MM.1S (cell line): ENCODE results near the gene AQP12A.

ENCODE experiments used
- DNase-seq: peaks from one replicate; pipeline ENCODE4 v3.0.0-alpha.2; 2015
- H2AFZ ChIP-seq: fragments of 300-600 bp; sonication (generic); 2 replicates; pipeline ENCODE4 v1.6.0; 2016; ENCODE audit warnings: antibody characterized with exemption, low read length
- H3F3A ChIP-seq: fragments of 300-600 bp; sonication (generic); 2 replicates; pipeline ENCODE4 v1.6.1; 2016; ENCODE audit warnings: mild to moderate bottlenecking, antibody characterized with exemption, low read length, moderate library complexity, mixed read lengths; ENCODE audit not compliant: insufficient read depth
- H3K27ac ChIP-seq: fragments of 300-600 bp; sonication (generic); 2 replicates; pipeline ENCODE4 v1.5.1; 2016; ENCODE audit warnings: mild to moderate bottlenecking, low read length
- H3K27me3 ChIP-seq: fragments of 300-600 bp; sonication (generic); replicated peaks from 2 replicates; pipeline ENCODE4 v1.6.0; 2016; ENCODE audit warnings: low read length; ENCODE audit not compliant: insufficient read depth
- H3K36me3 ChIP-seq: fragments of 300-600 bp; sonication (generic); replicated peaks from 2 replicates; pipeline ENCODE4 v1.6.1; 2016; ENCODE audit warnings: mild to moderate bottlenecking, low read length, mixed read lengths; ENCODE audit not compliant: insufficient read depth
- H3K4me1 ChIP-seq: fragments of 300-600 bp; sonication (generic); 2 replicates; pipeline ENCODE4 v1.6.1; 2016; ENCODE audit warnings: low read length, mixed read lengths
- H3K4me2 ChIP-seq: fragments of 300-600 bp; sonication (generic); 2 replicates; pipeline ENCODE4 v1.6.0; 2016; ENCODE audit warnings: low read depth, low read length
- H3K4me3 ChIP-seq: fragments of 300-600 bp; sonication (generic); 2 replicates; pipeline ENCODE4 v1.5.1; 2016; ENCODE audit warnings: low read length, mixed read lengths
- H3K79me2 ChIP-seq: fragments of 300-600 bp; sonication (generic); 2 replicates; pipeline ENCODE4 v1.6.1; 2016; ENCODE audit warnings: mixed run types, low read length, mixed read lengths
- H3K9ac ChIP-seq: fragments of 300-600 bp; sonication (generic); 2 replicates; pipeline ENCODE4 v1.6.1; 2016; ENCODE audit warnings: low read length, mixed read lengths
- H3K9me2 ChIP-seq: fragments of 300-600 bp; sonication (generic); replicated peaks from 2 replicates; pipeline ENCODE4 v1.6.1; 2016; ENCODE audit warnings: mild to moderate bottlenecking, low read length, mixed read lengths; ENCODE audit not compliant: insufficient read depth
- H3K9me3 ChIP-seq: fragments of 300-600 bp; sonication (generic); replicated peaks from 2 replicates; pipeline ENCODE4 v1.6.1; 2016; ENCODE audit warnings: mild to moderate bottlenecking, low read length, mixed read lengths; ENCODE audit not compliant: insufficient read depth
- H4K20me1 ChIP-seq: fragments of 300-600 bp; sonication (generic); 2 replicates; pipeline ENCODE4 v1.6.1; 2016; ENCODE audit warnings: mild to moderate bottlenecking, low read length, moderate library complexity, mixed read lengths; ENCODE audit not compliant: insufficient read depth
- CTCF ChIP-seq: fragments of 300-600 bp; sonication (generic); IDR thresholded peaks from 2 replicates; pipeline ENCODE4 v1.5.1; 2016; ENCODE audit warnings: antibody characterized with exemption, low read length, mixed read lengths
- EZH2 ChIP-seq: fragments of 300-600 bp; sonication (generic); optimal IDR thresholded peaks from 2 replicates; pipeline ENCODE3; 2017; ENCODE audit warnings: low read depth, mild to moderate bottlenecking, antibody characterized with exemption, low read length, mixed read lengths
- EZH2phosphoT487 ChIP-seq: fragments of 300-600 bp; sonication (generic); IDR thresholded peaks from 2 replicates; pipeline ENCODE4 v1.6.1; 2018; ENCODE audit warnings: antibody characterized with exemption, low read length

AQP12A gene

GRCh38 chr2:240662681-240663080, 29.0 kb upstream of the AQP12A start:
- peaks cover 71% of the 10 kb centered on the region for H3K27me3 ChIP-seq
- no peak overlapping the region for H3K4me2 ChIP-seq
- H4K20me1 ChIP-seq = no peaks in the 10 kb centered on the region
- H3K9me2 ChIP-seq = no peaks in the 10 kb centered on the region
- H3K9ac ChIP-seq = no peak overlapping the region
- H3K4me3 ChIP-seq = no peak overlapping the region
- H2AFZ ChIP-seq = no peak overlapping the region
- H3K27ac ChIP-seq = no peak overlapping the region
- TF ChIP-seq EZH2phosphoT487 = no peak
- no peak for TF ChIP-seq CTCF
- no peak for TF ChIP-seq EZH2
- no peaks in the 10 kb centered on the region for H3K36me3 ChIP-seq
- no peaks in the 10 kb centered on the region for H3K4me1 ChIP-seq
- H3K79me2 ChIP-seq = no peaks in the 10 kb centered on the region
- H3F3A ChIP-seq = no peaks in the 10 kb centered on the region
- no peak for DNase-seq
- H3K9me3 ChIP-seq = no peaks in the 10 kb centered on the region

GRCh38 chr2:240663546-240664190, 28.0 kb upstream of the AQP12A start:
- Histone ChIP-seq H3K4me3 (no peak overlapping the region), H4K20me1 (no peaks in the 10 kb centered on the region), H3K9ac (no peak overlapping the region), H3K9me2 (no peaks in the 10 kb centered on the region), H3F3A (no peaks in the 10 kb centered on the region), H3K9me3 (no peaks in the 10 kb centered on the region), H3K79me2 (no peaks in the 10 kb centered on the region), H3K4me2 (no peak overlapping the region), H2AFZ (no peak overlapping the region), H3K27me3 (peaks cover 71% of the 10 kb centered on the region), H3K36me3 (no peaks in the 10 kb centered on the region), H3K27ac (no peak overlapping the region), H3K4me1 (no peaks in the 10 kb centered on the region)
- DNase-seq = no peak
- TF ChIP-seq EZH2 = no peak
- no peak for TF ChIP-seq CTCF
- TF ChIP-seq EZH2phosphoT487 = no peak

GRCh38 chr2:240664622-240665021, 27.0 kb upstream of the AQP12A start:
- Histone ChIP-seq H3K79me2 (no peaks in the 10 kb centered on the region), H3K4me2 (no peak overlapping the region), H3K9ac (no peak overlapping the region), H3K36me3 (no peaks in the 10 kb centered on the region), H3F3A (no peaks in the 10 kb centered on the region), H3K9me2 (no peaks in the 10 kb centered on the region), H3K4me3 (no peak overlapping the region), H3K27ac (no peak overlapping the region), H2AFZ (no peak overlapping the region), H4K20me1 (no peaks in the 10 kb centered on the region), H3K4me1 (no peaks in the 10 kb centered on the region), H3K27me3 (peaks cover 67% of the 10 kb centered on the region), H3K9me3 (no peaks in the 10 kb centered on the region)
- DNase-seq = no peak
- TF ChIP-seq CTCF (no peak), EZH2 (no peak)
